GM19193 (cell line): ENCODE measurements around the gene ARHGAP5.

Experiments
- POLR2A ChIP-seq: IDR thresholded peaks from 4 replicates; pipeline ENCODE4 v1.6.1; 2011; ENCODE audit not compliant: insufficient read depth, insufficient read length; ENCODE audit errors: extremely low read depth

Gene ARHGAP5

DNA sequence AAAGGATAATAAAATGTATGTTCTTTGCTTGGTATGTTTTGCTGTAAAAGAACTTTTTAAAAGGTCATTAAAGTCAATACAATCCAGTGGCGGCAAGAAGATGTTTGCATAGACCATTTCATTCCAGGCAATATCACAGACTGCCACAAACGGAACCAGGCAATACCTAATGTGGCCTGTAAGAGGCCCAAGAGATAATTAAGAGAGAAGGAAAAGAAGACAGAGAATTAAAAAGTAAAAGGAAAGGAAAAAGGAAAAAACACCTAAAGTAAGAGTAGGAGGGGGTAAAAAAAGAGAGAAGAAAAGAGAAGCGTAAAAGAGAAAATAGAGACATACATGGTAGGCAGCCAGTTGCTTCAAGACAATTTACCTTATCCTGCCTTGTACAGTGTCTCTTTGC is 6.8 kb upstream of the ARHGAP5 start:
- TF ChIP-seq POLR2A, result no peak

DNA sequence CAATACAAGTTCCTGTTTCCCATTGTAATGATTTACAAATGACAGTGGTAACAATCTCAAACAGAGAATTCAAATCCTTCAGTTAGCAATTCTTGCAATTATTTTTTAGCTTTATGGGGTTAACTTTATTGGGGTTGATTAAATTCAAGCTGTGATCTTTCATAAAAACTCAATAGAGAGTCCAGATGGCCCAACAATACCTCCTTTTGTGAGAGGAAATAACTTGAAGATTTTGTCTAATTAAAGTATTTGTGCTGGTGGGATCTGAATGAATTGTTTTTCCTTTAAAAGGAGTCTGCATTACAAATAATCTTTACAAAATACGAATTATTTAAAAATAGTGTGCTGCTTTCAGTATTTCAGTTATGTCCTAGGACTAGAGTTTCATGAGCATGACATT is 4.4 kb upstream of the ARHGAP5 start:
- TF ChIP-seq POLR2A, result no peak

DNA sequence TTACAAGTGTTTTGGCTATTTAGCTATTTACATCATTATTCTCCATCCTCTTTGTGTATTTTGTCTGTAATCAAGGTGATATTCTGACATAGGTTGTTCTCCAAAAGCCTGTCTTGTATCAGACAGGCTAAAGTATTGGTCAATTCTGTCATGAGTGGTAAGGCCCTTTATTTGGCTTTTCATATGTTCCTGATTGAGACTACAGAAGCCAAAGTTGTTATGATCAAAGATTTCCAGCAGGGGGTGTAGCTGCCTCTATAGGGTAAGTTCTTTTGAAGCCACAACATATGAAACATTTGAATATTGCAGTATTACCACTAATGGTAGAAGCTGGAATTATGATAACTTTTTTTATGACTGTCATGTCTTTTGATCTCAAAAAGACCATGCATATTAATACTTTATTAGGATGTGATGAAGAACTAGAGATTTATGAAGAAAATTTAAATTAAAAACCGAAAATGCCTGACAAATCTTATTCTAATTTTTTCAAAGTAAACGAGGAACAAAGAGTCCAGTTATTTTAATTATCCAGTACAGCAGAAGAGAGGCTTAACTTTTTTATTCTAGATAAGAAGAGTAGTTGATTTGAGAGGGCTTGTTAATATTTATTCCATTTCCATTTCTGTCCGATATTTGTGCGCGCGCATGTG is 3.4 kb upstream of the ARHGAP5 start:
- TF ChIP-seq POLR2A, result no peak

DNA sequence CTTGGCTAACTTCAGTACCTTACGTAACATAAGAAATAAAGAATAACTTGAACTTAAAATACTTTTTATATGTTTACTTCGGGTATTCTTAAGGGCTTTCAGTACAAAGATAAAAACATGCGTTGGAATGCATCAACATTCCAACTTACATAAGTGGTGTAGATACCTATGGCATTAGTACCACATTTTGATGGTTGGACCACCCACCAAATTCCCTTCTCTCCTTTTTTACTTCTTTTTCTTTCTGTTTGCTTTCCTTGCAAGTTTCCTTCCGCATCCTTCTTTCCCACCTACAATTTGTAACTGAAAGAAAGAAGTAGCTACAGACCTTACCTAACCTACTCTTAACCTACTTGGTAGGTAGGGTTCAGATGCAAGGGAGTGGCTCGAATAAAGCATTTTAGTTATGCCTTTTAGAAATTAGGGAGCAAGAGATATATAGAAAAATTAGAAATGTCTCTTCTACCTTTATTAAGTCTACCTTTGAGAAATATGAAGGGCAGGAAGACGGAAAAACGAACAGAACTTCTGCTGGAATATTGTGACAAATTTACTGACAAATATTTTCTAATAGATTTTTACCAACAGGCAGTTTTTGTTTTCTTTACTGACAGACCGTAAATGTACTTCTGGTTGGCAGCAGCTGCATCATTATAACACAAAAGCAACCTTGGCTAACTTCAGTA is 2.1 kb upstream of the ARHGAP5 start:
- no peak for TF ChIP-seq POLR2A

DNA sequence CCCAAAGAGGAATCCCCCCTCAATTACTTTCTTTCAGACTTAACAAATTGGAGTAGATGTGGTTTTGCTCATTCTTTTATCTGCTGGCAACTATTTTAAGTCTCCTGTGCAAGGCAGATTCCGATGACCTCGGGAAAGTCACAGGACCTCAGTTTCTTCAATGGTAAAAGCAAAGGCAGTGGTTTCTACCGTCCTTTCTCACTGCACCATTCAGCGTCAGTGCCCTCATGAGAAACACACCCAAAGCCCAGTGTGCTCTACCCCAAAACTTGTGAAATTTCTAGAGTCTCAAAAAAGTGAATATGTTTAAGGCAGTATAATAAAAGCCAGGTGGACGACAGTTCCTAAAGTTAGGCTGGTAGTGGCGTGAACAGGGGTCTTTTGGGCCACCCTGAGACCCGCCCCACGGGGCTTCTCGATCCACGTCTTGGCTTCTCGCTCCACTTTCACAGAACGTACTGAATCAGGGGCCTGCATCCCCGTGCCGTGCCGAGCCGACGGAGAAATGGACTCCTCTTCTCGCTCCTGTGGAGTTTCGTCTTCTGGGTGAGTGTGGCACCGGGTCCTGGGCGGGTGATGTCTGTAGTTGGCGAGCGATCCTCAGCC is 1.3 kb upstream of the ARHGAP5 start:
- TF ChIP-seq POLR2A, result no peak

DNA sequence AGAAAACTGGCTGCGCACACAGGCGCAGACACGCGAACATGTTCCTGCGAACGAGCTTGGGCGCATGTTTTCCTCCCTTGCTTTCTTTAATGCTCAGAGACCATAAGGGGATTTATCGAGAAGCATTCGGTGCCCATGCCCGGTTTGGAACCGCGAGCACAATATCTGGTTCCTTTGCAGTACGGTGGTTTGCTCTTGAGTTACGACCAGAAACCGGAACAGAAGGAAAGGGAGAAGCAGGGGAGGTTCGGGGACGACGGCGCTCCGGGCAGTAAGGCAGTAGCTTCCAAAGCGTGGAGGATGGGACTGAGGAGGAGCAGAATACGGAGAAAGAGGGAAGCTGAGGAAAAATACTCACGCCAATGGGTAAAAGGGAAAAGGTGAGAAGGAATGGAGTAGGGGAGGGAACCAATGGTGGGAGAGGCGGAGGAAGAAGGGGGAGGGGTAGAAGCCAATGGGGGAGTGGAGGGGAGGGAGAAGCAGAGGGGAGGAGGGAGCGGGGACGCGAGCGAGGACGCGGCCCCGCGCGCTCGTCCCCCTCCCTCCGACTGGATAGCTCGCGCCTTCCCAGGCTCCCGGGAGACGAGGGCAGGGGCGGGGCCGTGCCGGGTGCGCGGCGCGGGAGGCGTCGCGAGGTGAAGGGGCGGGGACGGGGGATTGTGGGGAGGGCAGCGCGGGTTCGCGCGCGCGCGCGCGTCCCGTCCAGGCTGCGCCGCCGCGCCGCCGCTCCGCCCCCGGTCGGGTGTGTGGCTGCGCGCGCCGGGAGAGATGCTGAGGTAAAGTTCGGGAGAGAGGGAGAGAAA is 625 bp upstream of the ARHGAP5 start:
- peak; percentile 32 for TF ChIP-seq POLR2A

DNA sequence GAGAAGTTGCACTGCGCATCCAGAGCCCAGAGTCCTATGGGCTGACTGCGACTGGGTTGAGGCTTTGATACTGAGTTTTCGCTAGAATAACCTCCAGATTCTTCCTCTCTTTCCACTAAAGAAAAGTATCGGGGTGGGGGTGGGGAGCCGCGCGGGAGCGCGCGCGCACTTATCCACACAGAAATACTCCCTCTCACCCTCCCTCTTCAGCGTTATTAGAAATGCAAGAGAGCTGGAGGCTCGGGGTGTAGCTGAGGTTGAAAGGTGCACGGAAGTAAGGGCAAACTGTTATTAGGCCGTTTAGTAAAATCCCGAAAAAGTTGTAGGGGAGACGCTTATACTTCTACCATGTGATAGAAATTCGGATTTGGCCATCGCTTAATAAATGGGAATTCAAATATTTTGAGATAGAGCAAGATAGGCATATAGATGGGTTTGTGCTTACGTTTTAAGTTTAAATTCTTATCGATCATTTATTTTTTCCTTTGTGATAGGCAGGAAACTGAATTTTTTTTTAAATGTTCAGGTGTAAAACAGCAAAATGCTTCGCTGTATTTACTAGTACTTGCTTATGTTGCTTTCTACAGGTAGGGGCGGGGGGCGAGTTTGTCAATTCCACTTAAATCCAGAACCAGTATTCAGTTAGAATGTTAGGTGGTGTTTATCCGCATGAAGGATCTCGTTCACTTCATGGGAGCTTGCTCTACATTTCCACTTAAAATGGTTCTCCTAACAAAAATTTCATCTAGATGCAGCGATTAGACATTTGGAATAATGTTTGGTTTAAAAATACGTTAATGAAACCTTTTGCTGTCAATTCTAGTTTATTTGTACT is 1.1 kb downstream of the ARHGAP5 start:
- TF ChIP-seq POLR2A, result no peak

DNA sequence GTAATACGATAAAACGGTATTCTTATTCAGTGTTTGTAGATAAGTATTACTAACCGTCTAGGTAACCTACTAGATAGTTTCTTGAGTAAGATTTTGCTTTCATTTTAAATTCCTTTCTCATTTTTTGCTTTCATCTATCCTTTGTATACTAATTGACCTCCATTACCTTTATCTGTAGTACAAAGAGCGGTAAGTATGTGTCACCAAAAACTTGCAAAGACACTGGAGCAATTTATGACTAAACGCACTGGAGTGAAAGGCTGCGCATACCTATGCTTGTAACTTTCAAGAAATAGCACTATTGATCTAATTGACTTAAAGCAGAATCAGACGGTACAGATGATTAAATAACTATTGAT is 1.7 kb downstream of the ARHGAP5 start:
- no peak for TF ChIP-seq POLR2A

DNA sequence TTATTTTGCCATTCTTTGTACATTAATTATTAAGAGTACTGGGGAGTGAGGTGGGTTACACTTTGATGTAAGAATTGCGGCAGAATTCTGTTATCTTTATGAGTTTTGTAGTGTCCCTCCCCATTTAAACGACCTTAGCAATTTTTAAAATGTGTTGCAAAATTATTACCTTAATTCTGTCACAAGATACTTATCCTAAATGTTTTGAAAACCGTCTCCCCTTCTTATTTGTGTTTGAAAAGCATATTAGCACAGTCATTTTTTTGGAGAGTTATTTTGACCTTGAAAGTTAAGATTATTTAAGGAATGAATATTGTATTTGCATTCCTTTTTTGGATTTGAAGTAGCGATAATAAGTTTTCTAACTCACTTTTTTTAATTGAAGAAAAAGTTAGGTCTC is 2.2 kb downstream of the ARHGAP5 start:
- no peak for TF ChIP-seq POLR2A

DNA sequence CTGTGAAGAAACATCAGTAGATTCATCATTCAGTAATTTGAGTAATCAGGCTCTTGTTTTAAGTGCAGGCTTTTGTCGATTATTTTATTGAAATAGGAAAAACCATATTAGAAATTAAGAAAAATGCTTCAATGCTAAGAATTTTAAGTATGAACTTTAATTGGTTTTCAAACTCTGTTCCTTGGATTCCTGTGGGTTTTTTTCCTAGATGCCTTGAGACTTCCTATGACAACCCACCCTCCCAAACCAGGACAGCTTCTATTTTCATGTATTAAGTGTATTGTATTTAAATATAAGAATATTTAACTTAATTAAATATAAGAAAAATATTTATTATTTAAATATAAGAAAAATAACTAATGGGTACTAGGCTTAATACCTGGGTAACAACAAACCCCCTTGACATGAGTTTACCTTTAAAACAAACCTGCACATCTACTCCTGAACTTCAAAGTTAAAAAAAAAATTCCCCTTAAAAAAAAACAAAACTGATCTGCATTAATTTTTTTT is 3.0 kb downstream of the ARHGAP5 start:
- no peak for TF ChIP-seq POLR2A

DNA sequence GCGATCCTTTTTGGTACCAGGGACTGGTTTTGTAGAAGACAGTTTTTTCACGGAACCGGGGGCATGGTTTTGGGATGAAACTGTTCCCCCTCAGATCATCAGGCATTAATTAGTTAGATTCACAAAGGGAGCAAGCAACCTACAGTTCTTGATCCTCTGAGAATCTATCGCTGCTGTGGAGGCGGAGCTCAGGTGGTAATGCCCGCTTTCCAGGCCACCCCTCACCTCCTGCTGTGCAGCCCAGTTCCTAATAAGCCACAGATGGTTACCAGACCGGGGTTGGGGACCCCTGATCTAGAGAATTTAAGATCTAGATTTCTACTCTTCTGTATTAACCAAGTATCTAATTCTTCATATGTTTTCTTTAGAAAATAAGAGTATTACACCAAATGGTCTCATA is 4.8 kb downstream of the ARHGAP5 start:
- TF ChIP-seq POLR2A, result no peak

DNA sequence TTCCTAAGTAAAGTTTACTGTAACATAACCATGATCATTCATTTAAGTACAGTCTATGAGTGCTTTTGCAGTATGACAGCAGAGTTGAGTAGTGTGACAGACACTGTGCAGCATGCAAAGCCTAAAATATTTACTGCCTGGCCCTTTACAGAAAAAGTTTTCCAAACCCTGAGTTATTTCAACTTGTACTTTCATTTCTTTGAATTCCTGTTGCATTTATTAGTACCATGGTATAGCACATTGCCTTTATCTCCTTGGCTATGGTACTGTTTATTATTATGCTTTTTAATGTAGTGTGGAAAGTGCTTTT is 6.2 kb downstream of the ARHGAP5 start:
- no peak for TF ChIP-seq POLR2A

DNA sequence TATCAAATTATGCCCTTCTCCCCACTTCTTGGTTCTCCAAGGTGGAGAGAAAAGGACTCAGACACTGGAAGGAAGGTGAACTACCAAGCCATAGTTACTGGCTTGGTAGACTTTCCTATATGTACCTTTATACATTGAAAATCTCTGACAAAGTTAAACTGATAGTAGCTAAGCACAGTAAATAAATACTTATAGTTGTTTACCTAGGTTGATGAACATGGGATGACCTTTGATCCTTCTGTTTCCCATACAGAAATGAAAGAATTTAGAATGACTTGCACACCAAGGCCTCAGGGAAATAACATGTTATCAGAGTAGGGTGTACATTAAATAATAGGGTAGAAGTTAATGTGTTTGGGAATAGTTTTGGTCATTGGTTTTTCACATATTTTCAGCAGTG is 6.7 kb downstream of the ARHGAP5 start:
- no peak for TF ChIP-seq POLR2A

DNA sequence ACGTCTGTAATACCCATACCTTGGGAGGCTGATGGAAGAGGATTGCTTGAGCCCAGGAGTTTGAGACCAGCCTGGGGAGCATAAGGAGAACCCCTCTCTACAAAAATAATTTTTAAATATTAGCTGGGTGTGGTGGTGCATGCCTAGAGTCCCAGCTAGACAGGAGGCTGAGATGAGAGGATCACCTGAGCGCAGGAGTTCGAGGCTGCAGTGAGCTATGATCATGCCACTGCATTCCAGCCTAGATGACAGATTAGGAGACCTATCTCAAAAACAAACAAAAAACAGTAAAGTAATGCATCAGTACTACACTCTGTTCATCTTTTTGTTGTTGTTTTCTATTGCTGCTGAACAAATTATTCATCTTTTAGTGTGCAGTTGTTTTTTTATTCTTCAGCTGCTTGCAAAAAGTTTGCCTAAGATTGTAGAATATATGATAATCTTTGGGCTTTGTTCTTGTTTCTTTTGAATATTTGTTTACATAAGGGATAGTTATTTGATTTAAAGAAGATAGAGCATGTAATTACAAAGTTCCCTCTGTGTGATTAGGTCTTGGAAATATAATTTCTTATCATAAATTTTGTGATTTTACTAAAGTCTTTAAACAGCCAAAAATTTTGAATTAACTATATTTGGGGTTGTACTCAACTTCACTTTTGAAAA is 8.2 kb downstream of the ARHGAP5 start:
- TF ChIP-seq POLR2A, result no peak
